OCI-LY3 (cell line): ENCODE measurements around the gene CLDN14.

Source experiments
- H2AFZ ChIP-seq: fragments of 200-600, 300-600 bp; shearing (Covaris generic); 2 replicates; pipeline ENCODE4 v1.6.0; 2014; ENCODE audit warnings: antibody characterized with exemption, low read depth, low read length
- H3K27ac ChIP-seq: fragments of 200-600, 300-600 bp; sonication (generic); 2 replicates; pipeline ENCODE4 v1.5.1; 2014; ENCODE audit warnings: mild to moderate bottlenecking, low read length, moderate library complexity, mixed read lengths
- H3K27me3 ChIP-seq: fragments of 200-600, 300-600 bp; sonication (generic); 2 replicates; pipeline ENCODE4 v1.6.1; 2014; ENCODE audit warnings: low read depth, low read length, mixed read lengths
- H3K36me3 ChIP-seq: fragments of 200-600, 300-600 bp; sonication (generic); replicated peaks from 2 replicates; pipeline ENCODE3; 2014; ENCODE audit warnings: low read depth, low read length, mixed read lengths
- H3K4me1 ChIP-seq: fragments of 300-600, 200-600 bp; sonication (generic); 2 replicates; pipeline ENCODE4 v1.6.1; 2014; ENCODE audit warnings: low read length, mixed read lengths
- H3K4me2 ChIP-seq: fragments of 200-600, 300-600 bp; sonication (generic); 2 replicates; pipeline ENCODE4 v1.6.1; 2014; ENCODE audit warnings: low read length, mixed read lengths
- H3K4me3 ChIP-seq: fragments of 300-600, 200-600 bp; sonication (generic); 2 replicates; pipeline ENCODE4 v1.5.1; 2014; ENCODE audit warnings: antibody characterized with exemption, mild to moderate bottlenecking, low read length, moderate library complexity
- H3K79me2 ChIP-seq: fragments of 300-600, 200-600 bp; shearing (Covaris generic); 2 replicates; pipeline ENCODE4 v1.6.1; 2014; ENCODE audit warnings: mild to moderate bottlenecking, low read length, mixed read lengths
- H3K9ac ChIP-seq: fragments of 300-600, 200-600 bp; shearing (Covaris generic); 2 replicates; pipeline ENCODE4 v1.6.0; 2014; ENCODE audit warnings: mild to moderate bottlenecking, low read length, moderate library complexity
- H3K9me3 ChIP-seq: fragments of 200-600, 300-600 bp; shearing (Covaris generic); 2 replicates; pipeline ENCODE4 v1.6.1; 2014; ENCODE audit warnings: low read length, mixed read lengths; ENCODE audit not compliant: insufficient read depth
- H4K20me1 ChIP-seq: fragments of 200-600, 300-600 bp; sonication (generic); 2 replicates; pipeline ENCODE4 v1.6.1; 2016; ENCODE audit warnings: low read length, mixed read lengths; ENCODE audit not compliant: insufficient read depth
- EZH2phosphoT487 ChIP-seq: fragments of 200-600 bp; shearing (Covaris generic); IDR thresholded peaks from 2 replicates; pipeline ENCODE4 v1.6.1; 2018; ENCODE audit warnings: antibody characterized with exemption, mixed run types, low read depth
- TF ChIP-seq, protein P1 (sequence below): fragments of 200-600, 300-600 bp; sonication (generic); IDR thresholded peaks from 2 replicates; pipeline ENCODE4 v1.5.1; 2014; ENCODE audit warnings: antibody characterized with exemption, low read length, low read depth

The CLDN14 gene

GRCh38 chr21:36472377-36472776, 7.5 kb downstream of the CLDN14 start:
- Histone ChIP-seq H3K27me3 (no peaks in the 10 kb centered on the region), H3K4me2 (no peak overlapping the region), H3K79me2 (no peaks in the 10 kb centered on the region), H3K27ac (peak overlapping the region; percentile 86; the same call in 1 of the 2 replicates), H2AFZ (no peak overlapping the region), H3K4me3 (no peak overlapping the region), H3K9me3 (no peaks in the 10 kb centered on the region), H3K36me3 (no peaks in the 10 kb centered on the region), H4K20me1 (no peaks in the 10 kb centered on the region), H3K9ac (no peak overlapping the region), H3K4me1 (peaks cover 24% of the 10 kb centered on the region)
- no peak for TF ChIP-seq EZH2phosphoT487
- TF ChIP-seq, protein P1, sequence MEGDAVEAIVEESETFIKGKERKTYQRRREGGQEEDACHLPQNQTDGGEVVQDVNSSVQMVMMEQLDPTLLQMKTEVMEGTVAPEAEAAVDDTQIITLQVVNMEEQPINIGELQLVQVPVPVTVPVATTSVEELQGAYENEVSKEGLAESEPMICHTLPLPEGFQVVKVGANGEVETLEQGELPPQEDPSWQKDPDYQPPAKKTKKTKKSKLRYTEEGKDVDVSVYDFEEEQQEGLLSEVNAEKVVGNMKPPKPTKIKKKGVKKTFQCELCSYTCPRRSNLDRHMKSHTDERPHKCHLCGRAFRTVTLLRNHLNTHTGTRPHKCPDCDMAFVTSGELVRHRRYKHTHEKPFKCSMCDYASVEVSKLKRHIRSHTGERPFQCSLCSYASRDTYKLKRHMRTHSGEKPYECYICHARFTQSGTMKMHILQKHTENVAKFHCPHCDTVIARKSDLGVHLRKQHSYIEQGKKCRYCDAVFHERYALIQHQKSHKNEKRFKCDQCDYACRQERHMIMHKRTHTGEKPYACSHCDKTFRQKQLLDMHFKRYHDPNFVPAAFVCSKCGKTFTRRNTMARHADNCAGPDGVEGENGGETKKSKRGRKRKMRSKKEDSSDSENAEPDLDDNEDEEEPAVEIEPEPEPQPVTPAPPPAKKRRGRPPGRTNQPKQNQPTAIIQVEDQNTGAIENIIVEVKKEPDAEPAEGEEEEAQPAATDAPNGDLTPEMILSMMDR: no peak

DNA sequence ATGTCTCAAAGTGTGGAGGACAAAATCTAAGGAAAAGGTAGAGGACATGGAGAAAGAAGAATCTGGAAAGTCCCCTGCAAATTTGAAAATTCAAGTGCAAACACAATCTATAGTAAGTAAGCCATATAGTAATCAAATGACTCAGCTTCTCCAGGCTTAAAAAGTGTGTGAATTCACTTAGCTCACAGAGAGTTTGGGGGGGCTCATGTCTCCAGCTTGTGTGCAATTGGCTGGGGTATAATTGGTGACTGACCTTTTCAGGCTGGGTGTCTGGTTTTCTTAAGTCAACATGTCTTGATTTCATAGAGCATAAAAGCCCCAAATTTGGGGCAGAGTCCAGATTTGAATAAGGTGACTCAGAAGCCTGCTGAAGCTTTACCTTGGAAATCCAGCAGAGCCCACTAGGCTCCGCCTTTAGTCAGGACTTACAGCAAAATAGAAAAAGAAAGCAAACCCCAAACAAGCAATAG, 8.6 kb downstream of the CLDN14 start:
- Histone ChIP-seq H3K27ac (peak overlapping the region; percentile 86), H3K79me2 (no peaks in the 10 kb centered on the region), H3K4me3 (peak overlapping the region; percentile 17; the same call in 1 of the 2 replicates), H2AFZ (no peak overlapping the region), H3K4me1 (peaks cover 24% of the 10 kb centered on the region), H4K20me1 (no peaks in the 10 kb centered on the region), H3K9ac (peak overlapping the region; percentile 31; the same call in 1 of the 2 replicates), H3K36me3 (no peaks in the 10 kb centered on the region), H3K9me3 (no peaks in the 10 kb centered on the region), H3K27me3 (no peaks in the 10 kb centered on the region), H3K4me2 (peak overlapping the region; percentile 50)
- TF ChIP-seq, protein P1: no peak
- no peak for TF ChIP-seq EZH2phosphoT487

DNA sequence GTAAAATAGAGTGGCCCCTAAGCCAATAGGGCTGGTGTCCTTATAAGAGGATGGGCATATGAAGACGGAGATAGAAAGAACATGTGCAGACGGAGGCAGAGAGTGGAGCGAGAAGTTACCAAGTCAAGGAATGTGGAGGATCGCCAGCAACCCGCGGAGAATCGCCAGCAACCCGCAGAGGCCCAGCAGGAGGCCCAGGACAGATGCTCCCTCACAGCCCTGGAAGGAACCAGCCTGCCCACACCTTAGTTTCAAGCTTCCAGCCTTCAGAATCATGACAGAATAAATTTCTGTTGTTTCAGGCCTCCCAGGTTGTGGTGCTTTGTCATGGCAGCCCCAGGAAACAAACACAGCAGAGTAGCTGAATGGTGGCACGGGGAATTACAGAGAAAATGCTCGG, 9.6 kb downstream of the CLDN14 start:
- peaks cover 24% of the 10 kb centered on the region for H3K4me1 ChIP-seq
- H4K20me1 ChIP-seq: no peaks in the 10 kb centered on the region
- H3K4me3 ChIP-seq: no peak overlapping the region
- H3K79me2 ChIP-seq: no peaks in the 10 kb centered on the region
- no peaks in the 10 kb centered on the region for H3K27me3 ChIP-seq
- no peak overlapping the region for H3K9ac ChIP-seq
- no peak overlapping the region for H3K4me2 ChIP-seq
- H2AFZ ChIP-seq: no peak overlapping the region
- peak overlapping the region; percentile 86 for H3K27ac ChIP-seq
- H3K36me3 ChIP-seq: no peaks in the 10 kb centered on the region
- H3K9me3 ChIP-seq: no peaks in the 10 kb centered on the region
- TF ChIP-seq EZH2phosphoT487: no peak
- TF ChIP-seq, protein P1: no peak

DNA sequence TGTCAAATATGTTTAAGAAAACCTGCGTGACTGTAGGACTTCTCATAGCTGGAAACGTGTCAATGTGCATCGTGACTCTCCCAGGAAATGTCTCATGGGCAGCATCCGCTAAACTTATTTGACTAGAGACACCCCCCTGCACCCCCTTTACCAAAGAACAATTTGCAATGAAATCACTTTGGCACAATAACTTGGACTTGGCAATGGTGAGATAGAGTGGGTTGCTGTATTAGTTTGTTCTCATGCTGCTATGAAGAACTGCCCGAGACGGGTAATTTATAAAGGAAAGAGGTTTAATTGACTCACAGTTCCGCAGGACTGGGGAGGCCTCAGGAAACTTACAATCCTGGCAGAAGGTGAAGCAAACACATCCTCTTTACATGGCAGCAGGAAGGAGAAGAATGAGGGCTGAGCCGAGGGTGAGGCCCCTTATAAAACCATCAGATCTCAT, 13.8 kb downstream of the CLDN14 start:
- no peak for TF ChIP-seq EZH2phosphoT487
- TF ChIP-seq, protein P1: no peak
- no peaks in the 10 kb centered on the region for H3K27me3 ChIP-seq
- no peak overlapping the region for H2AFZ ChIP-seq
- H3K9ac ChIP-seq: no peak overlapping the region
- H3K4me2 ChIP-seq: no peak overlapping the region
- no peak overlapping the region for H3K27ac ChIP-seq
- H3K4me3 ChIP-seq: no peak overlapping the region
- no peaks in the 10 kb centered on the region for H3K36me3 ChIP-seq
- no peaks in the 10 kb centered on the region for H4K20me1 ChIP-seq
- H3K4me1 ChIP-seq: peaks cover 25% of the 10 kb centered on the region
- H3K9me3 ChIP-seq: no peaks in the 10 kb centered on the region
- H3K79me2 ChIP-seq: no peaks in the 10 kb centered on the region
